Mesendoderm (in vitro differentiated cells): Measurements from ENCODE around the gene PROSER3.
"Not testable (repeated sequence)": the region's sequence is repeated elsewhere in the genome, so short reads cannot be mapped to it uniquely, and the experiment has no call there.

Experiments
- DNase-seq: peaks from one replicate; pipeline ENCODE4 v3.0.0; 2013
- H2AK5ac ChIP-seq: 2 replicates; pipeline ENCODE4 v1.6.1; 2013; ENCODE audit warnings: low read length, inconsistent platforms
- H2BK120ac ChIP-seq: 2 replicates; pipeline ENCODE4 v1.6.1; 2013; ENCODE audit warnings: low read depth, mild to moderate bottlenecking, low read length, moderate library complexity, mixed read lengths
- H2BK15ac ChIP-seq: replicated peaks from 2 replicates; pipeline ENCODE4 v1.6.1; 2013; ENCODE audit warnings: low read depth, mild to moderate bottlenecking, moderate library complexity
- H2BK5ac ChIP-seq: 2 replicates; pipeline ENCODE4 v1.6.1; 2013; ENCODE audit warnings: low read length, inconsistent platforms
- H3K18ac ChIP-seq: 2 replicates; pipeline ENCODE4 v1.6.1; 2013; ENCODE audit warnings: mild to moderate bottlenecking, low read length, mixed read lengths
- H3K23ac ChIP-seq: one replicate; pipeline ENCODE4 v1.6.1; 2013; ENCODE audit warnings: low read length
- H3K27ac ChIP-seq: 2 replicates; pipeline ENCODE4 v1.5.1; 2013; ENCODE audit warnings: low read depth, mild to moderate bottlenecking, inconsistent platforms, low read length, moderate library complexity
- H3K27me3 ChIP-seq: 2 replicates; pipeline ENCODE4 v1.6.1; 2013; ENCODE audit warnings: low read length, control low read depth, mild to moderate bottlenecking, inconsistent platforms; ENCODE audit not compliant: insufficient read depth, poor library complexity
- H3K36me3 ChIP-seq: 2 replicates; pipeline ENCODE4 v1.6.1; 2013; ENCODE audit warnings: low read length, inconsistent platforms; ENCODE audit not compliant: control insufficient read depth, insufficient read depth
- H3K4ac ChIP-seq: one replicate; pipeline ENCODE4 v1.6.1; 2013; ENCODE audit warnings: low read depth, mild to moderate bottlenecking, low read length, moderate library complexity
- H3K4me1 ChIP-seq: 2 replicates; pipeline ENCODE4 v1.6.1; 2013; ENCODE audit warnings: low read depth, low read length, inconsistent platforms; ENCODE audit not compliant: control insufficient read depth
- H3K4me2 ChIP-seq: 2 replicates; pipeline ENCODE4 v1.6.1; 2013; ENCODE audit warnings: low read length
- H3K4me3 ChIP-seq: 2 replicates; pipeline ENCODE4 v1.5.1; 2013; ENCODE audit warnings: mild to moderate bottlenecking, low read length
- H3K56ac ChIP-seq: one replicate; pipeline ENCODE4 v1.6.1; 2013; ENCODE audit warnings: low read length
- H3K79me1 ChIP-seq: 2 replicates; pipeline ENCODE4 v1.6.1; 2013; ENCODE audit warnings: low read length, inconsistent platforms
- H3K79me2 ChIP-seq: 2 replicates; pipeline ENCODE4 v1.6.1; 2013; ENCODE audit warnings: mild to moderate bottlenecking, low read length; ENCODE audit not compliant: control insufficient read depth, insufficient read depth
- H3K9ac ChIP-seq: 2 replicates; pipeline ENCODE4 v1.6.1; 2013; ENCODE audit warnings: low read length, inconsistent platforms
- H4K5ac ChIP-seq: one replicate; pipeline ENCODE4 v1.6.1; 2013; ENCODE audit warnings: low read length
- H4K8ac ChIP-seq: one replicate; pipeline ENCODE4 v1.6.1; 2013; ENCODE audit warnings: low read depth, mild to moderate bottlenecking, control low read depth, low read length, moderate library complexity
- WGBS: extraction: QIAGEN DNeasy Blood & Tissue Kit; methylation state at CpG from one replicate; pipeline ENCODE4 v1.1.7; 2013; ENCODE audit warnings: low lambda C conversion rate, missing lambda C conversion rate; ENCODE audit not compliant: insufficient coverage; ENCODE audit errors: extremely low coverage; 5-methylcytosine and 5-hydroxymethylcytosine counted together

Gene PROSER3

GRCh38 chr19:35768082-35768421 is 10.1 kb downstream of the PROSER3 start:
- no peak overlapping the region for H3K4ac ChIP-seq
- no peak overlapping the region for H2BK5ac ChIP-seq
- no peak overlapping the region for H3K9ac ChIP-seq
- no peaks in the 10 kb centered on the region for H3K79me1 ChIP-seq
- H3K23ac ChIP-seq, result no peak overlapping the region
- H3K56ac ChIP-seq, result no peak overlapping the region
- H3K18ac ChIP-seq, result no peak overlapping the region
- H3K4me2 ChIP-seq, result no peak overlapping the region
- H4K5ac ChIP-seq, result no peak overlapping the region
- no peak overlapping the region for H3K27ac ChIP-seq
- H3K4me3 ChIP-seq, result no peak overlapping the region
- H3K27me3 ChIP-seq, result no peaks in the 10 kb centered on the region
- DNase-seq, result no peak
- H2AK5ac ChIP-seq, result no peak overlapping the region
- no peaks in the 10 kb centered on the region for H3K4me1 ChIP-seq
- no peak overlapping the region for H4K8ac ChIP-seq
- H2BK15ac ChIP-seq, result no peak overlapping the region
- H2BK120ac ChIP-seq, result no peak overlapping the region
- H3K79me2 ChIP-seq, result no peaks in the 10 kb centered on the region
- WGBS, result no CpG with 5 or more reads among the region's 15 CpGs
- H3K36me3 ChIP-seq, result peaks cover 5% of the 10 kb centered on the region

DNA sequence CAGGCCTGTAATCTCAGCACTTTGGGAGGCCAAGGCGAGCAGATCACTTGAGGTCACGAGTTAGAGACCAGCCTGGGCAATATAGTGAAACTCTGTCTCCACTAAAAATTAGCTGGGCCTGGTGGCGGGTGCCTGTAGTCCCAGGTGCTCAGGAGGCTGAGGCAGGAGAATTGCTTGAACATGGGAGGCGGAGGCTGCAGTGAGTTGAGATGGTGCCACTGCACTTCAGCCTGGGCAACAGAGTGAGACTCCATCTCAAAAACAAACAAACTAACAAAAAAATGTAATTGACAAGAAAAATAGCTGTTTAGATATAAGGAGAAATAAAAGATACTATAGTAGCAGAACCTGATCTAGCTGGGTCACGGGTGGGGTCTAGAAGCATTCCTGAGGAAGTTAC is 14.4 kb downstream of the PROSER3 start:
- not testable (repeated sequence) for H4K5ac ChIP-seq, H2AK5ac ChIP-seq, H3K27ac ChIP-seq, H3K56ac ChIP-seq, H2BK120ac ChIP-seq, H2BK5ac ChIP-seq, H3K4me2 ChIP-seq, H2BK15ac ChIP-seq, H3K36me3 ChIP-seq, H3K4me1 ChIP-seq, H3K27me3 ChIP-seq, H3K9ac ChIP-seq, H3K79me2 ChIP-seq, H3K79me1 ChIP-seq, H3K4ac ChIP-seq, H3K4me3 ChIP-seq, H3K23ac ChIP-seq, DNase-seq, H4K8ac ChIP-seq, H3K18ac ChIP-seq
- WGBS, result no CpG with 5 or more reads among the region's 5 CpGs

DNA sequence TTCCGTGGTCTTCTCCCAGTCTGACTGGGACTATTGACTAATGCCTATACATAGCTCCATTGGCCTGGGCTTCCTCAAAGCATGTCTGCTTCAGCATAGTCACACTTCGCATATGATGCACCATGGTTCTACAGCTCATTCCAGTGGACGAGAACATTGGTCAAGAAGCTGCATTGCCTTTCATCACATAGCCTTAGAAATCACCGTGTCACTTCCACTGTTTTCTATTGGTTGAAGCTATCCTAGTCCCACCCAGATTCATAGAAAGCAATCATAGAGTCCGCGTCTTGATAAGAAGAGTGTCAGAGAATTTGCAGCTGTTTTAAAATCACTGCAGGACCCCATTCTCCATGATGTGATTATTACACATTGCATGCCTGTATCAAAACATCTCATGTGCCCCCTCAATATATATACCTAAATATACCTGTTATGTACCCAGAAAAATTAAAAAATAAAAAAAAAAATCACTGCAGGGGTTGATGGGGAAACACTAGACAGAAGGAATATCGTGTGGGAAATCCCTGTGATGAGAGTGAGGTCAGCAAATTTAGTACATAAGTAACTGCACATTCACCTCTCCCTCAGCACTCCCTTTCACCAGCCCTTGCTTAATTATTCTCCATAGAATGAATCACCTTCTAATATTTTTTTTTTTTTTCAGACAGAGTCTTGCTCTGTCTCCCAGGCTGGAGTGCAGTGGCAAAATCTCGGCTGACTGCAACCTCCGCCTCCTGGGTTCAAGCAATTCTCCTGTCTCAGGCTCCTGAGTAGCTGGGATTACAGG is 15.2 kb downstream of the PROSER3 start:
- Histone ChIP-seq H2BK5ac (no peak overlapping the region), H2BK120ac (no peak overlapping the region), H3K23ac (no peak overlapping the region), H3K79me1 (no peaks in the 10 kb centered on the region), H2AK5ac (no peak overlapping the region), H3K18ac (no peak overlapping the region), H3K56ac (no peak overlapping the region), H4K5ac (no peak overlapping the region), H3K79me2 (no peaks in the 10 kb centered on the region), H3K4ac (no peak overlapping the region), H3K27me3 (no peaks in the 10 kb centered on the region), H3K27ac (no peak overlapping the region), H3K9ac (no peak overlapping the region), H4K8ac (no peak overlapping the region), H3K4me2 (no peak overlapping the region), H2BK15ac (no peak overlapping the region), H3K4me1 (peaks cover 8% of the 10 kb centered on the region), H3K36me3 (peaks cover 2% of the 10 kb centered on the region), H3K4me3 (no peak overlapping the region)
- DNase-seq, result no peak
- WGBS, result no CpG with 5 or more reads among the region's 9 CpGs

DNA sequence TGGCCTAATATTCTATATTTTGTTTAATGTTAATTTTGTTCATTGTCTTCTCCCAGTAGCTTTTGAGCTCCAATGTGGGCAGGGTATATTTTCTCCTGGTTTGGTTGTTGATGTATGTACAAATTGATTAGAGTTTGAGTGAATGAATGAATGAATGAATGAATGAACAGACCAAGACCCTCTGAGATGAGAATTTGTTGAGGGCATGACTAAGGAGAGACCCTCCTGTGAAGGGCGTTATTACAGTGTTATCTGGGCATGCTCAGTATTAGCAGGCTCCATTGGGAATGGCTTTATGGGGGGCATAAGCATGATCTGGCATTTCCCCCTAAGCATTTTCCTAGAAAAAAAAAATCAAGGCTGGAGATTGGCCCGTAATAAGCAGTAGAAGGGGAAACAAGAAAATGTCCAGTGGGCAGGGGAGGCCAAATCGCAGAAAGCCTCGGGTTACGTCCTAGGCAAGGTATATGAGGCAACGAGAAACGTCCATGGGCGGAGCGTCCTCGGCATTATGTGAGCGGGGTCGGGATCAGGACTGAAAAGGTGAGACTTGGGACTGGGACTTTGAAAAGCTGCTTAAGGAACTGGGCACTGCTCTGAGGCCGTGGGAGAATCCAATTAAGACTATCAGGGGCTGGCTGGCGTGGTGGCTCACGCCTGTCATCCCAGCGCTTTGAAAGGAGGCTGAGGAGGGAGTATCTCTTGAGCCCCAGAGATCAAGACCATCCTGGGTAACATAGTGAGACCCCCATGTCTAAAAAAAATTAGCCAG is 16.5 kb downstream of the PROSER3 start:
- Histone ChIP-seq H3K9ac (no peak overlapping the region), H2BK5ac (no peak overlapping the region), H4K5ac (no peak overlapping the region), H3K4me1 (peaks cover 8% of the 10 kb centered on the region), H3K27me3 (no peaks in the 10 kb centered on the region), H4K8ac (no peak overlapping the region), H3K36me3 (no peaks in the 10 kb centered on the region), H3K4me2 (no peak overlapping the region), H3K56ac (no peak overlapping the region), H3K79me2 (no peaks in the 10 kb centered on the region), H3K4me3 (no peak overlapping the region), H3K79me1 (no peaks in the 10 kb centered on the region), H3K23ac (no peak overlapping the region), H2BK120ac (no peak overlapping the region), H2BK15ac (no peak overlapping the region), H3K4ac (no peak overlapping the region), H3K27ac (no peak overlapping the region), H3K18ac (no peak overlapping the region), H2AK5ac (no peak overlapping the region)
- DNase-seq, result no peak
- no CpG with 5 or more reads among the region's 16 CpGs for WGBS

DNA sequence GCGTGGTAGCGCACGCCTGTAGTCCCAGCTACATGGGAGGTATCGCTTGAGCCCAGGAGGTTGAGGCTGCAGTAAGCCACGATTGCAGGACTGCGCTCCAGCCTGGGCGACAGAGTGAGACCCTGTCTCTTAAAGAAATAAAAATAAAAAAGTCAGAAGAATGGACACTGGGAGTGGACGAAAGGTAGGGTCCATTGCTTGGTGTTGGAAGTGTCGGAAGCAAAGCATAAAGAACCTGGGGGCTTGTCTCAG is 17.0 kb downstream of the PROSER3 start:
- Histone ChIP-seq H3K79me2 (no peaks in the 10 kb centered on the region), H2BK5ac (no peak overlapping the region), H2BK15ac (no peak overlapping the region), H3K4me1 (peaks cover 8% of the 10 kb centered on the region), H3K27ac (no peak overlapping the region), H4K8ac (no peak overlapping the region), H3K18ac (no peak overlapping the region), H2BK120ac (no peak overlapping the region), H3K4me3 (no peak overlapping the region), H4K5ac (no peak overlapping the region), H3K79me1 (no peaks in the 10 kb centered on the region), H3K36me3 (no peaks in the 10 kb centered on the region), H3K4ac (no peak overlapping the region), H3K27me3 (no peaks in the 10 kb centered on the region), H2AK5ac (no peak overlapping the region), H3K9ac (no peak overlapping the region), H3K4me2 (no peak overlapping the region), H3K23ac (no peak overlapping the region), H3K56ac (no peak overlapping the region)
- WGBS, result no CpG with 5 or more reads among the region's 9 CpGs
- DNase-seq, result no peak
